Measurements from ENCODE around the gene THAP7. TPM values are rescaled to one million over a fixed set of nuclear protein-coding genes. Genes with fewer than 3 reads are reported as not detected.
A peak's percentile ranks its signal among the peaks of the same experiment; 100 is the strongest.

The THAP7 gene
- total and polyA plus RNA-seq, 8 donors, result 14.7 to 26.3 (median 20.0) TPM

DNA sequence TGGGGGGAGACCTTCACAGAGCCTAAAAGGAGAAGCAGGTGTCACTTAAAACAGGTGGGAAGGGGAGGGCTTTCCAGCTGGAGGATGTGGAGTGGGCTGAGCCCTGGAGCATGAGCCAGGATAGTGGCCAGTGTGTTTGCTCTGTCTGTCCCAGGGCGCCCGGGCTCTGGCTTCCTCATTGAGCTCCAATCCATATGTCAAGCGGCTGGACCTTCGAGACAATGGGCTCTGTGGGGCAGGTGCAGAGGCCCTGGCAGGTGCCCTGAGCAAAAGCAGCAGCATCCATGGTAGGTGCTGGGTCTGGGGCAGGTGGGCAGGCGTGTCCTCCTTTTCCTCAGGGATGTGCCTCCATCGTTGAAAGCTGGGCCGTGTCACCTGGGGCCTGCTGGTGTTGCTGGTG lies 45.8 kb upstream of the THAP7 start:
- peak in 1 of 4 donors; percentile 65 for DNase-seq
- H3K4me1 ChIP-seq, result peaks cover 7 to 13% of the 10 kb centered on the region in 2 donors
- peaks cover 0 to 31% of the 10 kb centered on the region in 2 donors for H3K27me3 ChIP-seq
- intact Hi-C loops (cut with DNase I), result no loop called here
- H3K4me3 ChIP-seq, result no peak overlapping the region
- no peaks in the 10 kb centered on the region for H3K9me3 ChIP-seq
- TF ChIP-seq, protein P1, sequence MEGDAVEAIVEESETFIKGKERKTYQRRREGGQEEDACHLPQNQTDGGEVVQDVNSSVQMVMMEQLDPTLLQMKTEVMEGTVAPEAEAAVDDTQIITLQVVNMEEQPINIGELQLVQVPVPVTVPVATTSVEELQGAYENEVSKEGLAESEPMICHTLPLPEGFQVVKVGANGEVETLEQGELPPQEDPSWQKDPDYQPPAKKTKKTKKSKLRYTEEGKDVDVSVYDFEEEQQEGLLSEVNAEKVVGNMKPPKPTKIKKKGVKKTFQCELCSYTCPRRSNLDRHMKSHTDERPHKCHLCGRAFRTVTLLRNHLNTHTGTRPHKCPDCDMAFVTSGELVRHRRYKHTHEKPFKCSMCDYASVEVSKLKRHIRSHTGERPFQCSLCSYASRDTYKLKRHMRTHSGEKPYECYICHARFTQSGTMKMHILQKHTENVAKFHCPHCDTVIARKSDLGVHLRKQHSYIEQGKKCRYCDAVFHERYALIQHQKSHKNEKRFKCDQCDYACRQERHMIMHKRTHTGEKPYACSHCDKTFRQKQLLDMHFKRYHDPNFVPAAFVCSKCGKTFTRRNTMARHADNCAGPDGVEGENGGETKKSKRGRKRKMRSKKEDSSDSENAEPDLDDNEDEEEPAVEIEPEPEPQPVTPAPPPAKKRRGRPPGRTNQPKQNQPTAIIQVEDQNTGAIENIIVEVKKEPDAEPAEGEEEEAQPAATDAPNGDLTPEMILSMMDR (IDR thresholded peaks at IDR 0.05), result no peak
- no peaks in the 10 kb centered on the region for H3K36me3 ChIP-seq
- no peak overlapping the region for H3K27ac ChIP-seq
- ATAC-seq, result no peak

DNA sequence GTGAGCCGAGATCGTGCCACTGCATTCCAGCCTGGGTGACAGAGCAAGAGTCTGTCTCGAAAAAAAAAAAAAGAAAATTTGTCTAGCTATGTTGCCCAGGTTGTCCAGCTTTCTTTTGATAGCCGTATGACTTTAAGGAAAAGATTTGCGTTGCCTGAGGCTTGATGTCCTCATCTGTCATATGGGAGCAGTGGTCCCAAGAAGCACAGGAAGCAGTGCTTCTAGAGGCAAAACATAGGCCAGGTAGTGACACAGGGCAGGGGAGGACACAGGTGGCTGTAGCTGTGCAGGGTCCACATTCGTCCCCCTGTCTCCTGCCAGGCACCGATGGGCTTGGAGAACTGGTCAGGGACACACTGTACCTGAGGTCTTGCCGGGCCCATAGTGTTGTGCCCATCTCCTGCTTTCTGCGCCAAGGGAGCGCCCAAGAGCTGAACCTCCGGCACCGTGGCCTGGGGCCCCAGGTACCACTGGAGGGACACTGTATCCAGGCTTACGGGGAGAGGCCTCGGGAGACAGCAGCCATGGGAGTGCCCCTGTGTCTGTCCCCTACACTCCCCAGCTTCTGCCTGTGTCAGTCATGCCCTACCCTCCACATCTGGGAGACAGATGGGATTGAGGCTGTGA lies 45.2 kb upstream of the THAP7 start:
- peaks cover 7 to 13% of the 10 kb centered on the region in 2 donors for H3K4me1 ChIP-seq
- no peaks in the 10 kb centered on the region for H3K36me3 ChIP-seq
- peak in 1 of 4 donors; percentile 59 for DNase-seq
- no peak overlapping the region for H3K4me3 ChIP-seq
- no peak overlapping the region for H3K27ac ChIP-seq
- H3K9me3 ChIP-seq, result no peaks in the 10 kb centered on the region
- intact Hi-C loops (cut with DNase I), result no loop called here
- TF ChIP-seq, protein P1 (IDR thresholded peaks at IDR 0.05), result no peak
- H3K27me3 ChIP-seq, result peaks cover 0 to 34% of the 10 kb centered on the region in 2 donors
- no peak for ATAC-seq

DNA sequence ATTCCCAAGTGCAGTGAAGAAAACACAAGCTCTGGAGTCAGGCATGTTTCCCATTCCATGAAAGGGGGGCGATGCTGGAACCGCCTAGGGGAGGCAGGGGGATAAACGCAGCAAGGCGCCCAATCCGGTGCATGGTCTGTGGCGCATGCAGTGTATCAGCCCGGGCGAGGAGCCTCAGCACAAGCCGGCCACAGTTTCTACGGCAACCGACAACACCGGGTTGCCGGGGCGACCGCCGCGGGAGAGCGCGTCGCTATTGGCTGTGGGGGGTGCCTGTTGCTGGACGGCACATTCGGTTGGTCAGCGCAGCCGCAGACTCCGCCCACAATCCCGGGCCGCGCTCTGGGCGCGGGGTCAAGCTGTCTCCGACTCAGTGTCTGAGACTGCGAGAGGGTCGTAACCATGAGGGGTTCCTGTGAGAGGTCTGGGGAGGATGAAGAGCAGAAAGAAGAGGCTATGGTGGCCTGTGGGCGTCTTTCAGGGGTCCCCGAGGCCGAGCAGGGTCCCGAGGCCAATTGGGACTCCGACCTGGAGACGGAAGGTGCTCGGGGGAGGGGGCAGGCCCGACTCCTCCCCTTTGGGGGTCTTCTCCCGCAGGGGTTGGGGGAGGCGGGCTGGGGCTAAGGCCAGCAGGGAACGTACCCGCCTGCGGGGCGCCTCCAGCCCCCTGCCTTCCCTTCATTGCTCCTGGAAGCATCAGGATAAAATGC lies 43.8 kb upstream of the THAP7 start, which contains the start of gene LRRC74B:
TSS of gene LRRC74B (plus strand) at position 362 of the 710 bp plus-strand sequence. CDS start at position 403, 41 bp downstream.
- peaks cover 0 to 34% of the 10 kb centered on the region in 2 donors for H3K27me3 ChIP-seq
- H3K9me3 ChIP-seq, result no peaks in the 10 kb centered on the region
- peak within 1 kb of the TSS; percentile 13 to 31 for H3K4me3 ChIP-seq
- ATAC-seq (peak; percentile 97), DNase-seq (peak; percentile 87 to 95 (median 91))
- intact Hi-C loops (cut with DNase I), result no loop called here
- peak within 1 kb of the TSS in 1 of 2 donors; percentile 23 for H3K27ac ChIP-seq
- H3K36me3 ChIP-seq, result no peaks in the 10 kb centered on the region
- TF ChIP-seq, protein P1 (IDR thresholded peaks at IDR 0.05), result no peak
- H3K4me1 ChIP-seq, result peaks cover 7 to 13% of the 10 kb centered on the region in 2 donors

DNA sequence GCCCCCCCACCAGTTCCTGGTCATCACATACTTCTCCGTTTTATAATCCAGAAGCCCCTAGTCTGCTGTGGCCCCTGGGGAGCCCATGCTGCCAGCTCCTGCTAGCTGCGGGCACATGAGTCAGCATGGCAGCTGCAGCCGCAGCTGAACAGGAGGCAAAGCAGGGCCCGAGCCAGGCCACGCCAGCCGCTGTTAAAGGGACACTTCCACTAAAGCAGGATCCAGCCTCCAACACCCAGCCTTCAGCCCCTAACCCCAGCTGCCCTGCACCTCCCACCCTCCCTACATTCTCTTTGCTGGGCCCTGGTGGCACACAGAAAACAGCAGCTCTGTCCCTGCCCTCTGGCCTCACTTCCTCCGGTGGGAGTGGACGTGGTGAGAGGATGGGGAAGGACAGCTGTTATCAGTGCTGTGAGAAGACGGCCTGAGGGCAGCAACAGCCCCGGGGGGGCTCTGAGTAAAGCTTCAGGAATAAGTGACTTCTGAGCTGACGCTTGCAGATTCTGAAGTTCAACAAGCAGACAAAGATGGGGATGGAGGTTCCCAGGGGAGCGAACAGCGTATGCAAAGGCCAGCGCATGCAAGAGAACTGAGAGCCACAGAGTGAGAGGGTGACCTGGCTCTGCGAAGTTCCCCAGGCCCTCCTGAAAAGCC lies 43.1 kb upstream of the THAP7 start:
- H3K27ac ChIP-seq, result peak overlapping the region in 1 of 2 donors; percentile 23
- ATAC-seq (peak; percentile 17), DNase-seq (peak in 1 of 4 donors; percentile 51)
- peak overlapping the region; percentile 13 to 31 for H3K4me3 ChIP-seq
- TF ChIP-seq, protein P1 (IDR thresholded peaks at IDR 0.05), result no peak
- H3K4me1 ChIP-seq, result peaks cover 7 to 13% of the 10 kb centered on the region in 2 donors
- intact Hi-C loops (cut with DNase I), result no loop called here
- H3K9me3 ChIP-seq, result no peaks in the 10 kb centered on the region
- no peaks in the 10 kb centered on the region for H3K36me3 ChIP-seq
- peaks cover 0 to 34% of the 10 kb centered on the region in 2 donors for H3K27me3 ChIP-seq
